ENCODE results near the gene EXOC6.

The EXOC6 gene, protein sequence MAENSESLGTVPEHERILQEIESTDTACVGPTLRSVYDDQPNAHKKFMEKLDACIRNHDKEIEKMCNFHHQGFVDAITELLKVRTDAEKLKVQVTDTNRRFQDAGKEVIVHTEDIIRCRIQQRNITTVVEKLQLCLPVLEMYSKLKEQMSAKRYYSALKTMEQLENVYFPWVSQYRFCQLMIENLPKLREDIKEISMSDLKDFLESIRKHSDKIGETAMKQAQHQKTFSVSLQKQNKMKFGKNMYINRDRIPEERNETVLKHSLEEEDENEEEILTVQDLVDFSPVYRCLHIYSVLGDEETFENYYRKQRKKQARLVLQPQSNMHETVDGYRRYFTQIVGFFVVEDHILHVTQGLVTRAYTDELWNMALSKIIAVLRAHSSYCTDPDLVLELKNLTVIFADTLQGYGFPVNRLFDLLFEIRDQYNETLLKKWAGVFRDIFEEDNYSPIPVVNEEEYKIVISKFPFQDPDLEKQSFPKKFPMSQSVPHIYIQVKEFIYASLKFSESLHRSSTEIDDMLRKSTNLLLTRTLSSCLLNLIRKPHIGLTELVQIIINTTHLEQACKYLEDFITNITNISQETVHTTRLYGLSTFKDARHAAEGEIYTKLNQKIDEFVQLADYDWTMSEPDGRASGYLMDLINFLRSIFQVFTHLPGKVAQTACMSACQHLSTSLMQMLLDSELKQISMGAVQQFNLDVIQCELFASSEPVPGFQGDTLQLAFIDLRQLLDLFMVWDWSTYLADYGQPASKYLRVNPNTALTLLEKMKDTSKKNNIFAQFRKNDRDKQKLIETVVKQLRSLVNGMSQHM

GRCh38 chr10:92848441-92849233, at the start of gene EXOC6:
Gene EXOC6 (plus strand): TSS chr10:92848520. CDS start chr10:92848534, 14 bp downstream.
- DNase-seq (ENCODE audit: low read depth in 2 of 2) = peak; percentile 70 to 75

DNA sequence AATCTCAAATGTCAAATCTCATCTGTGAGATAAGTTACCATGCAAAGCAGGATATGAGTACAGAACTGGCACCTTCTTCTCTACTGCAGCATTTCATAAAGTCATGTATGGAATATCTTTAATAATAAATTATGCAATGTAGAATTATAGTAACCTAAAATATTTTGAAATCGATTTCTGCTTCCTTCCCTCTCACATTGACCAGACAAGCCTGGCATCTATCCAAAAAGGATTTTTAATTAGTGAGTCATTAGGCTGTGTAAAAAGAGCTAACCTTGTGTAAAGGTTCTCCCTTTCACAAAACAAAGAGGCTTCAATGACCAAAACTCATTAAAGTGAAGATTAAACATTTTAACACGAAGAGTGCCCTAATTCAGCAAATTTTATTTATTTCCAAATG, 48.8 kb upstream of the EXOC6 start:
- DNase-seq (ENCODE audit: low read depth in 2 of 2) = no peak

GRCh38 chr10:92800134-92800733, 48.1 kb upstream of the EXOC6 start:
- no peak for DNase-seq (ENCODE audit: low read depth in 2 of 2)

DNA sequence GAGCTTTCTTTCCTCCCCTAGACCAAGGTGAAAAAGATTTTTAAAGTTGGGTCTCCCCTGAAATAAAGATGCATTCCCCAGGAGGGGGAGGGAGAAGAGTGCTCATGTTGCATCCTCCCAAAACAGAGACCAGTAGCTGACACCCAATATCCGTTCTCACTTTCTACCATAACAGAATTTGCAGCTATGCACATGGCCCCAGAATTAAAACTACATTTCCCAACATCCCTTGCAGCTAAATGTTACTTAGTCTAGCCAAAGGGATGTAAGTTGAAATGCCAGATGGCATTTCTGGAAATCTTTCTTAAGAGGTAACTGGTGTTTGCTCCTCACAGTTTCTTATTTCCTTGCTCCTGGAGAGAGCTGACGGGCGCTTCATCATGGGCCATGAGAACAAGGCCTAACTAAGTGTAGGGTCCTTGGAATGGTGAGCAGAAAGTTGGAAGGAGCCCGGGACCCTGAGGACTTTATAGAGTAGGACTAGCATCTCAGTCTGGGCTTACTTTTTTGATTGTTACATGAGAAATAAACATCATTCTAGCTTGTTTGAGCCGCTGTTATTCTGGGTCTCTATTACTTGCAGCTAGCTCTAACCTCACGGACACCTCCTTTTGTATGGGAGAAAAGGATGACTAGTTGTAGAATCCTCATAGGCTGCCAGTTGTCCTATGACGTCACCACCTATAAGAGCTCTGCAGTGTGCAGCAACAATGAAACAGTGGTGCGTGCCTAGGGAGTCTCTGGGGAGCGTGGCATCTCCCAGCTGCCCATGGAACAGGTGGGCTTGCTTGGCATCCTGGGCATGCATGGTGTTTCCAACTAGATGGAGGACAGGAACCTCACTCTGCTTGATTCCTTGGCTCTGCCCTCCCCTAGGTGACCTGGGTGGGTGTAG, 46.1 kb upstream of the EXOC6 start:
- DNase-seq (ENCODE audit: low read depth in 2 of 2) = no peak

- DNase-seq (ENCODE audit: low read depth in 2 of 2) = no peak
Observed at GRCh38 chr10:92809840-92810239, 38.5 kb upstream of the EXOC6 start.

- DNase-seq (ENCODE audit: low read depth in 2 of 2) = no peak
Observed at GRCh38 chr10:92810934-92811532, 37.3 kb upstream of the EXOC6 start.

DNA sequence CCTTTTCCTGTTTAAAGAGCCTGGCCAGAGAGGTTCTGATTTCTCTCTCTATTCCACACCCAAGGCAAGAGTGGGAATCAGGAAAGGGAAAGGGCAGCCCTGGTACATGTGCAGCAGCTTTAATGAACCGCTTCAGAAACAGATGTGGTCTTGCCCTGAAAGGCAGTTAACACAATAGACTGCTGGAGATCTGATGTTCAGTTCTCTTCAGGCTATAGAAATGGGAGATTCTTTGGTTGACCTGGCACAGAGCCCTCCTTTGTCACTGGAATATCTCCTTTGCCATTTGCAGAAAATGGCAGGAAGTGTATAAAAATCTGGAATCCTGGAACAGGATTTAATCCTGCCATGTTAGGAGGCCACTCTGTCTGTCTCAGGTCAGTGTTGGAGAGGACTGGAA, 36.3 kb upstream of the EXOC6 start:
- DNase-seq (ENCODE audit: low read depth in 2 of 2) = no peak

DNA sequence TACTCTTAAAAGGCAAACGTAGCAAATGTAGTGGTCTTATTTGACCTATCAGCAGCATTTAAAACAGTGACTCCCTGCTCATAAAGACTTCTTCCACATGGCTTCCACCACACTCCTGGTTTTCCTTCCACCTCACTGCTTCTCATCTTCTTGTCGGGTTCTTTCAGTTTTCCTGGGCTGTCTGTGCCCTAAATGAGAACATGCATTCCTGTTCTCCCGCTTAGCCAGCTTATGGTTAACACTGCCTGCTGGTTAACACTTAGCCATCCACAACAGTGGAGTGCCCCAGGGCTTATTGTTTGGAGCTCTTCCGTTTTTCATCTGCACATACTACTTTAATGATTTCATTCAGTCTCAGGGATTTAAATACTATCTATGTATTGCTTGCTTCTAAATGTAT, 34.3 kb upstream of the EXOC6 start:
- no peak for DNase-seq (ENCODE audit: low read depth in 2 of 2)

GRCh38 chr10:92814790-92815189, 33.5 kb upstream of the EXOC6 start:
- no peak for DNase-seq (ENCODE audit: low read depth in 2 of 2)

DNA sequence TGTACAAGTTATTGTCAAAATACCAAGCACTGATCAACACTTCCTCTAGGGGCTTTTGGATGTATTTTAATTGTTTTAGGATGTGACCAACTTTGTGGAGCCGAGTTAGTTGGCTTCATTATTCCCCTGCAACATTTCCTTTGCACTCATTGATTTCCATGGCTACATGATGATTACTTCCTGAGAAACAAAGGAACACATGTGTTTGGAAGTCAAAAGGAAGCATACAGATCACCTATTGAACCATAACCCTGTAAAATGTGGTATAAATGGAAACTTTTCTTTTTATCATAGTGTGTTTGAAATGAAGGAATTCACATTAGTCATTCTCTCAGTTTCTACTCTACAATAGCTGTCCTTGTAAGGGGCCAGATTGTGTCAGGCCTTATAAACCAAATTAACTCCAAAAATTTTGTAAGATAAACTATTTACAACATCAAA, 32.2 kb upstream of the EXOC6 start:
- no peak for DNase-seq (ENCODE audit: low read depth in 2 of 2)

DNA sequence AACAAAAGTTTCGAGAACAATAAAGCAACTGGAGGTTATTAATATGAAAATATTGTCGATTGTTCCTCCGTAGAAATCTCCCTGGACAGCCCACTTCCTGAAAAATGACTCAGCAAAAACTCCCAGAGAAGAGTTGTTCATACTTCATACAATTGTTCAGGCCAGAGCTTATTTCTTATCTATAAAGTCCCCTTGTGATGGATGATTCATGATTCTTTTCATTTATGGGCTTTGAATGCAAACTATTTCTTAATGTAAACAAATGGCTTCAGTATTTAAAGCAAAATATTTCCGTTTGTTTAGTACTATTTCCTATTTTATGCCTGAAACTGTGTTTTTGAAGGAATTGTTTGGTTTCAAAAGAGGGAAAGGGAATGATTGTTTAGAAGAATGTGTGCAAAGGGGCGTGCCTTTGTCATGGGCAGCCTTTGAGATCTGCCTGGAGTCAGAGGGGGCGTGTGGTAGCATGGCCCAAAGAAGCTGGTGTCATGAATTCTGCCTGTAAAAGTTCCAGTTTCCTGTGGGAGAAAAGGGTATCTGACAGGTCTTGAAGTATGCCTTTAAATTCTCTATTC, 26.2 kb upstream of the EXOC6 start:
- DNase-seq (ENCODE audit: low read depth in 2 of 2) = no peak

DNA sequence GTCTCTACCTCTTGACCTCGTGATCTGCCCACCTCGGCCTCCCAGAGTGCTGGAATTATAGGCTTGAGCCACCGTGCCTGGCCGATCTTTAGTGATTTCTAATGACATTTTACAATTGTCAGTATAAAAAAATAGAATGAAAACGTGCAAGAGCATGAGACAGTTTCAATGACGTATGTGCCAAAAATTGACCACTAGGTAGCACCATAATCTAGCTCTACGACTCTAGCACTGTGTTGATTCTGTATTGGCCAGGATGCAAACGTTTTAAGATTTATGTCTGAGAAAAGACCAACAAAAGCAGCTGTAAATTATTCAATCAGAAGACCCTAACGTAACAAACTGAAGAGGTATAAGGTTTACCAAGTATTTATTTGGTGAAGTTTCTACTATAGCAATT, 25.4 kb upstream of the EXOC6 start:
- no peak for DNase-seq (ENCODE audit: low read depth in 2 of 2)

GRCh38 chr10:92826061-92826460, 22.3 kb upstream of the EXOC6 start:
- DNase-seq (ENCODE audit: low read depth in 2 of 2) = no peak

DNA sequence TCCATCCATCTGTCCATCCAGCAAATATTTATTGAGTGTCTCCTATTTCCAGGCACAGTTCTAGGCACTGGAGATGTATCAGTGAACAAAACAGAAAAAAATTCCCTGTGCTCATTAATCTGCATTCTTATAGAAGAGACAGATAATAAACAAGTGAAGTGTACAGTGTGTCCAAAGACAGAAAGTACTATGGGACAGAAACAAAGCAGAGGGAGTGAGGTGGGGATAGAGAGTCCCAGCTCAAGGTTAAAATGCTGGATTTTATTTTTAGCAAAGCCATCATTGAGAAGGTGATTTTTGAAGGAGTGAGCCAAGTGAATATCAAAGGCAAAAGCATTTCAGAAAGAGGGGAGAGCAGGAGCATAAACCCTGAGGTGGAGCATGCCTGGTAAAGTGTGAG, 21.8 kb upstream of the EXOC6 start:
- DNase-seq (ENCODE audit: low read depth in 2 of 2) = no peak

DNA sequence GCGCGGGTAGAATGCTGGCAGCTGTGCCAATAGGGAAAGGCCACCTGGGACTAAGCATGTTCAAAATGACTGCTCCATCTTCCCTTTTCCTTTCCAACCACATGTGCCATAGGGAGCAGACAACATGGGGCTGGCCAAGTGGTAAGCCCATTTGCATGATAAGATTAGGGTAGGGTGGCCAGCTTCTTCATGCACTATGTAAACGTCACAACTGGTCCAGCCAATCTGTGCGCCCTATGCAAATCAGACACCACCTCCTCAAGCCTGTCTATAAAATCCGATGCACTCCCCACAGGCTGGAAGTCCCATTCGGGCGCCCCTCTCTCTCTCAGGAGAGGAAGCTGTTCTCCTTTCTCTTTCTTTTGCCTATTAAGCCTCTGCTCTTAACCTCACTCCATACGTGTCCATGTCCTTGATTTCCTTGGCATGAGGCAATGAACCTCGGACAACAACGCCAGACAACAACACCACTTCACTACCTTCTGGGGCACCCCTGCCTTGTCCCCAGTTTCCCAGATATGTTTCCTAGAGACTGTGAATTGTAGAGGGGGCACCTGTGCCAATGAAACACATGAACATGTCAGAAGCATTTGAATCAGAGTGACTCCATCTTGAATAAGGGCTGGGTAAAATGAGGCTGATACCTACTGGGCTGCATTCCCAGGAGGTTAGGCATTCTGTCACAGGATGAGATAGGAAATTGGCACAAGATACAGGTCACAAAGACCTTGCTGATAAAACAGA, 19.1 kb upstream of the EXOC6 start:
- no peak for DNase-seq (ENCODE audit: low read depth in 2 of 2)

GRCh38 chr10:92829786-92830377, 18.4 kb upstream of the EXOC6 start:
- no peak for DNase-seq (ENCODE audit: low read depth in 2 of 2)

DNA sequence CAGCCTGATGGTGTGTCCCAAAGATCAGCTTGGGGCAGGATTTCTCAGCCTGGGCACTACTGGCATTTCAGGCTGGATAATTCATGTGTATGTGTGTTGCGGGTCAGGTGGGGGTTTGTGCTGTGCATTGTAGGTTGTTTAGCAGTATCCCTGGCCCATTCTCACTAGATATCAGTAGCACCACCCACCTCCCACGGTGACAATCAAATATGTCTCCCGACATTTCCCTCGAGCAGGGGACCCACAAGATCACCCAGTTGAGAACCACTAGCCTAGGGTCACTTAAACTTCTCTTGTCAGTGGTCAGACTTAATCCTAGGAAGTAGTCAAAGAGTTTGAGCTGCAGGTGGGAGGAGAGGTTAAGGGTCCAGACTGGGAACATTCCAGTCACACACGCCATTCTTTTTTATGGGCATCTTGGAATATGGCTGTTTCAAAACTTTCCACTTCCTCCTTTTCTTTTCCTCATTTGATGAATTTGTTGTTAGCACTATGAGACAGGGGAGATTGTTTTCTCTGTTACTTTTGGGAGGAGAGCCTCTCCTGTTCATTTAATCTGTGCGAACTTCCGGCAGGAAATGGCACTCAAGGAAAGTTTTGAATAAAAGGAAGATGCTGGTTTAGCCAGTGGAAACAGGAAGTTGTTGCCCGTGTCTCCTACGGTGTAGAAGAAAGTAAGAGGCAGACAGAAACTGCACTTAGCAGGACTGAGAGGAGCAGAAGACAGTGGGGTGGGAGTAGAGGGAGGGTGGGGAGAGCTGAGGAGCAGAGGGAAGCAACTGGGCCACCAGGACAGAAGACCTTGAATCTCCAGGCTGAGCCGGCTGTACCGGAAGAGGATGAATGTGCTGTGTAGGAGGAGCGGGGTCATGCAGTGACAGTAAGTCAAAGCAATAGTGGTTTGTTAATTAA, 17.6 kb upstream of the EXOC6 start:
- no peak for DNase-seq (ENCODE audit: low read depth in 2 of 2)

- DNase-seq (ENCODE audit: low read depth in 2 of 2) = no peak
Observed at GRCh38 chr10:92832121-92832520, 16.2 kb upstream of the EXOC6 start.

Measured in stimulated activated CD4-positive, alpha-beta T cell treated with anti-CD3 and anti-CD28 coated beads, Interleukin-15, amount 100 ng/mL, for 48 hours (primary cell).